Measurements from ENCODE around the gene SETBP1. TPM values are rescaled to one million over a fixed set of nuclear protein-coding genes. Genes with fewer than 3 reads are reported as not detected.

Gene SETBP1
- total RNA-seq, 1 experiment from 2014 or later = 0.05 TPM

DNA sequence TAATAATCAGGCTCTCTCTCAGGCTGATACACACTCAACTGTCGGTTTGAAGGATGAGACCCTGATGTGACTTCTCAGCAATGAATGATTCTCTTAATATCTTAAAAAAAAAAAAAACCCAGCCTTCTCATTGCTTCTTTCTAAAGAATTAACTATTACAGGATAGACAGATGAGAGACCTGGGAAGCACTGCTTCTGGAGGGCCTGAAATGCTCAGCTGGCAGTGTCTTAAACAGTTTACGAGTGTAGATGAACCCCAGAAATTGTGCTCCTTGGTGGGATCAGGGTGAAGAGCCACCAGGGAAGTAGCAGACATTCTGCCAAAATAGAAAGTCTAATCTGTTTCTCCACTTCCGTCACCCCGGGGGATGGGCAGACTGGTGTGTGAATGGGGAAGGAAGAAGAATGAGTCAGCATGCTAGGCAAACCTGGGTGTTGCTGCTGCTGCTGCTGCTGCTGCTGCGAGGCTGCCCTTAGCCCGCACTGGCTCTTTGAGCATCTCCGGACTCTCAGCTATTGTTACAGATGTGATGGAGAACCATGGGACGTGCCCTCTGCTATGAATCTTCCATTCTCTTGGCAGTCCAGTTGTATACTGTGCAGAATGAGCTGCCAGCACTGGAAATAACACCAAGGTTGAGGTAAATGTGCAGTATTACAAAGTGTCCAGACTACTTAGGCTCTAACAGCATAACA lies 158.4 kb downstream of the SETBP1 start (continued):
- TF ChIP-seq POLR2A (IDR thresholded peaks at IDR 0.05; ENCODE audit: borderline replicate concordance, extremely low read depth, insufficient read depth, insufficient read length) = no peak
- no peak for TF ChIP-seq TCF7L2 (IDR thresholded peaks at IDR 0.05; ENCODE audit: borderline replicate concordance, extremely low read depth, insufficient read depth, insufficient read length)
- no peak for TF ChIP-seq CEBPB (IDR thresholded peaks at IDR 0.05; ENCODE audit: low read depth)
- no peak for TF ChIP-seq SP1 (IDR thresholded peaks at IDR 0.05; ENCODE audit: low read depth)
- TF ChIP-seq POLR2AphosphoS5 (IDR thresholded peaks at IDR 0.05; ENCODE audit: low read depth, low read length) = no peak
- TF ChIP-seq ZNF274 (IDR thresholded peaks at IDR 0.05; ENCODE audit: low read depth, low read length) = no peak
- TF ChIP-seq, protein P1, sequence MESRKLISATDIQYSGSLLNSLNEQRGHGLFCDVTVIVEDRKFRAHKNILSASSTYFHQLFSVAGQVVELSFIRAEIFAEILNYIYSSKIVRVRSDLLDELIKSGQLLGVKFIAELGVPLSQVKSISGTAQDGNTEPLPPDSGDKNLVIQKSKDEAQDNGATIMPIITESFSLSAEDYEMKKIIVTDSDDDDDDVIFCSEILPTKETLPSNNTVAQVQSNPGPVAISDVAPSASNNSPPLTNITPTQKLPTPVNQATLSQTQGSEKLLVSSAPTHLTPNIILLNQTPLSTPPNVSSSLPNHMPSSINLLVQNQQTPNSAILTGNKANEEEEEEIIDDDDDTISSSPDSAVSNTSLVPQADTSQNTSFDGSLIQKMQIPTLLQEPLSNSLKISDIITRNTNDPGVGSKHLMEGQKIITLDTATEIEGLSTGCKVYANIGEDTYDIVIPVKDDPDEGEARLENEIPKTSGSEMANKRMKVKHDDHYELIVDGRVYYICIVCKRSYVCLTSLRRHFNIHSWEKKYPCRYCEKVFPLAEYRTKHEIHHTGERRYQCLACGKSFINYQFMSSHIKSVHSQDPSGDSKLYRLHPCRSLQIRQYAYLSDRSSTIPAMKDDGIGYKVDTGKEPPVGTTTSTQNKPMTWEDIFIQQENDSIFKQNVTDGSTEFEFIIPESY (IDR thresholded peaks at IDR 0.05; ENCODE audit: extremely low read depth, insufficient replicate concordance, low read length) = no peak

DNA sequence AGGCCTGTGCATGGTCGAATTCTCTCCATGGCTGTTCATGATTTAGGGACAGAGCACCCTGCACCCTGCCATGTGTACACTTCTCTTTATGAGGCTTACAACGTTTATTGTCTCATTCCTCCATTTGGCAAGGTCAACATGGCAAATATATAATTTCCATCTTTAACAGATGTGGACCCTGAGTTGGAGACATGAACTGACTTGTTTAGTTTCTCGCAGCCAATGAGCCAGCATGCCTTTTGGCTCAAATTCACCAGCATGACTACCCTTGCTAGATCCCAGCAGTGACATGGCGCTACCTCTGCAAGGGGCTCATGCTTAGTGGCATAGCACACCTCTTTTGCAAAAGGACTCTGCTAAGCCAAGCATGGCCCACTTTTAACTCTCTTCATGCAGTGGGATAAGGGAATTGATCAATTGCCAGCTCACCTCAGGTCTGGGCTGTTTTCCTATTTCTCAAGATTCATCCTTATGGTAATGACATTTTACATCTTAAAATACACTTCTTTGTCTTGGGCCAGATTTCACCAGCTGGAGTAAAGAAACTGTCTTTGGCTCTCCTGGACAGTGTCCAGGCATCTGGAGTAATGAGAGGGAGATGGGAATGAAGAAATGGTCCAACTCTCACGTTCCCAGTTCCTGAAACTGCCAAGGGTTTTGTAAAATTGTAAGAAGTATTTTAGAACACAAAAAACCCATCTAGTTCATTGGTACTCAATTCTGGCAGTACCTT lies 159.5 kb downstream of the SETBP1 start:
- ChIA-PET POLR2A (no interaction called here), CTCF (no interaction called here), RAD21 (ENCODE audit: low non-redundant PET in 1 of 2, low total read pairs in 2 of 2, uncharacterized antibody in 2 of 2, unreplicated experiment in 2 of 2) (no interaction called here)
- Histone ChIP-seq H3K27me3 (ENCODE audit: insufficient read depth, low read length) (no peaks in the 10 kb centered on the region), H3K4me1 (ENCODE audit: control insufficient read depth in 1 of 2, insufficient read depth in 2 of 2, low read length in 2 of 2) (no peaks in the 10 kb centered on the region), H3K4me2 (ENCODE audit: low read length) (no peak overlapping the region), H3K4me3 (replicated peaks in 1 of 2; ENCODE audit: low read depth in 1 of 2, low read length in 2 of 2) (no peak overlapping the region), H3K9ac (ENCODE audit: low read length) (no peak overlapping the region), H4K20me1 (ENCODE audit: insufficient read depth) (no peaks in the 10 kb centered on the region), H3K9me3 (ENCODE audit: control insufficient read depth in 1 of 2, insufficient read depth in 1 of 2, low read depth in 1 of 2, low read length in 2 of 2) (peaks cover 16 to 25% of the 10 kb centered on the region in 2 experiments; a peak in 2 of 4 replicates), H3K79me2 (ENCODE audit: insufficient read depth, low read length) (no peaks in the 10 kb centered on the region), H3K27ac (ENCODE audit: low read depth, low read length) (no peak overlapping the region), H2AFZ (ENCODE audit: low read depth, low read length, poor library complexity, severe bottlenecking) (no peak overlapping the region), H3K9me2 (ENCODE audit: insufficient read depth) (no peaks in the 10 kb centered on the region), H3K36me3 (ENCODE audit: control insufficient read depth in 1 of 2, insufficient read depth in 2 of 2, low read length in 2 of 2) (no peaks in the 10 kb centered on the region)
- DNase-seq (ENCODE audit: low read depth, low spot score) (no peak), ATAC-seq (no peak)
- intact Hi-C loops (cut with micrococcal nuclease) = no loop called here
- BruUV-seq (replicated peaks) = no TSS peak
- TF ChIP-seq JUND (IDR thresholded peaks at IDR 0.05) = no peak
- TF ChIP-seq TCF7L2 (IDR thresholded peaks at IDR 0.05; ENCODE audit: borderline replicate concordance, extremely low read depth, insufficient read depth, insufficient read length) = no peak
- TF ChIP-seq, protein P2, sequence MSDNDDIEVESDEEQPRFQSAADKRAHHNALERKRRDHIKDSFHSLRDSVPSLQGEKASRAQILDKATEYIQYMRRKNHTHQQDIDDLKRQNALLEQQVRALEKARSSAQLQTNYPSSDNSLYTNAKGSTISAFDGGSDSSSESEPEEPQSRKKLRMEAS (IDR thresholded peaks at IDR 0.05) = no peak
- TF ChIP-seq CBX3 (IDR thresholded peaks at IDR 0.05; ENCODE audit: low read depth) = no peak
- no peak for TF ChIP-seq EGR1 (IDR thresholded peaks at IDR 0.05; ENCODE audit: low read depth)
- TF ChIP-seq RAD21 (IDR thresholded peaks at IDR 0.05; ENCODE audit: low read depth) = no peak
- TF ChIP-seq, protein P1 (IDR thresholded peaks at IDR 0.05; ENCODE audit: extremely low read depth, insufficient replicate concordance, low read length) = no peak
- TF ChIP-seq FOSL1 (IDR thresholded peaks at IDR 0.05; ENCODE audit: low read depth) = no peak
- no peak for TF ChIP-seq SRF (IDR thresholded peaks at IDR 0.05; ENCODE audit: low read depth)
- no peak for TF ChIP-seq CEBPB (IDR thresholded peaks at IDR 0.05; ENCODE audit: low read depth)
- no peak for TF ChIP-seq ZNF274 (IDR thresholded peaks at IDR 0.05; ENCODE audit: low read depth, low read length)
- no peak for TF ChIP-seq ZFX (IDR thresholded peaks at IDR 0.05)
- no peak for TF ChIP-seq POLR2A (IDR thresholded peaks at IDR 0.05; ENCODE audit: borderline replicate concordance, extremely low read depth, insufficient read depth, insufficient read length)
- TF ChIP-seq EZH2phosphoT487 (IDR thresholded peaks at IDR 0.05; ENCODE audit: borderline replicate concordance) = no peak
- TF ChIP-seq YY1 (IDR thresholded peaks at IDR 0.05; ENCODE audit: extremely low read depth, insufficient replicate concordance, low read depth, low read length) = no peak
- no peak for TF ChIP-seq SP1 (IDR thresholded peaks at IDR 0.05; ENCODE audit: low read depth)
